GM12878 (cell line): ENCODE results near the gene PTPN22.

ENCODE experiments used
- CREB1 ChIP-seq: IDR thresholded peaks from 2 replicates; pipeline ENCODE4 v1.6.1; 2012; ENCODE audit warnings: low read depth, mild to moderate bottlenecking, inconsistent platforms
- NFYB ChIP-seq: IDR thresholded peaks from 2 replicates; pipeline ENCODE4 v1.6.1; 2011; ENCODE audit warnings: low read depth, mild to moderate bottlenecking, low read length, improper control_type of control experiment, moderate library complexity; ENCODE audit not compliant: insufficient read depth

DNA sequence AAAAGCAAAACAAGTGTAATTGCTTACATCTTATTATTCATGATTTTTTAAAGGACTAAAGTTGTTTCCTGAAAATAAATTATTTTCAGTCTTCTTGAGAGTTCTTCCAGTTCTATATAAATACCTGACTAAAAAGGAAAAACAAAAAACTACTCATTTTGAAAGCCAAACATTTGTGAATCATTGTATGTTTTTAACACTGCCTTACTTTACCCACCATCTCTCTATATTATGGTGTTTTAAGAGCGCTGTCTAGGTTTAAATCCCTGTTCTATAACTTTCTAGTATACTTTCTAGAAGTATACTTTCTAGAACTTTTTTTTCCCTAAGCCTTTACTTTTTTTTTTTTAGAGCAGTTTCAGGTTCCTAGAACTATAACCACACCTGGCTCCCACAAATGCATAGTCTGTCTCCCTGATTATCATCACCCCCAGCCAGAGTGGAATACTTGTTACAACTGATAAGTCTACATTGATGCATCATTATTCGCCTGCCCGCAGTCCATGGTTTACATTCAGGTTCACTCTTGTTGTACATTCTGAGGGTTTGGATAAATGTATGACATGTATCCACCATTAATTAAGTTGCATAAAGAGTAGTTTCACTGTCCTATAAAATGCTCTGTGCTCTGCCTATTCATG is 69.0 kb downstream of the PTPN22 start:
- TF ChIP-seq NFYB, result no peak
- no peak for TF ChIP-seq CREB1
